GM13977 (cell line): ENCODE results near the gene ZEB2.

Experiments used
- DNase-seq: peaks from one replicate; pipeline ENCODE4 v3.0.0; 2012; ENCODE audit warnings: low spot score
- in situ Hi-C: fragments of 300-500 bp; cut with MboI; formaldehyde crosslinking; loops from one replicate; pipeline ENCODE4 v1.12.0; 2022; ENCODE audit warnings: low sequenced_read_pairs, low pct_unique_long_range_greater_than_20kb, mixed read lengths, inconsistent platforms; ENCODE audit not compliant: unreplicated experiment
- TF ChIP-seq, protein P1 (sequence below): IDR thresholded peaks from 2 replicates; pipeline ENCODE4 v1.5.1; 2012; ENCODE audit warnings: mild to moderate bottlenecking, control low read depth; ENCODE audit not compliant: insufficient read depth; ENCODE audit errors: extremely low read depth, missing control alignments

The ZEB2 gene

DNA sequence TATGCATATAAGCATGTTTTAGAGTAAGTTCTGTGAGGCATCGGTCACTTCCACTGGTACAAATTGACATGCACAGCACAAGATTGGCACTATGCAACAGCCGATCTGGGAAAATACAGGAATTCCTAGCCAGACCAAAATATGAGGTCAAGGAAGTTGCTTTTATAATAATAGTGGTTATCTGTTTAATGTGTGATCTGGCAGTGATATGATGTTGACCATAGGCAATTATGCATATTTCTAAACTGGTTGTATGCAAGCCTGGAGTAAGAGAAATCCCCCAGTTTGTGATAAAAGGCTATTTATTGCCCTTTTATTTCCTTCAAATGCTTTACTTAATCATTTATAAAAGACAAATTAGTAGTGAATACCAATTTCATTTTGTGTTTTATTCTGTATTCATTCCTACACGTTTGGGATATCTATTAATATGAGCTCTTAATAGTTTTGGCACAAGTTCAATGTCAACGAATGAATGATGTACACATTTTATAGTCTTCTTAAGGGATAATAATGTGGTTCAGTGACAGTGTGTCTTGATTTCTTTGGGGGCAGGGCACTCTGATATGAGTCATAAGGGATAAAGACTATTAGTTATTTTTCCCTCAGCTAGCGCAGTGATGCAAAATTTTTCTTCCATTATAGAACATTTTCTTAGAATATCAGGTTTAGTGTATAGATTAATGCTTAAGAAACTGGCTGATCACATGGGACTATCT lies 34.7 kb upstream of the ZEB2 start:
- in situ Hi-C loops: no loop called here
- TF ChIP-seq, protein P1, sequence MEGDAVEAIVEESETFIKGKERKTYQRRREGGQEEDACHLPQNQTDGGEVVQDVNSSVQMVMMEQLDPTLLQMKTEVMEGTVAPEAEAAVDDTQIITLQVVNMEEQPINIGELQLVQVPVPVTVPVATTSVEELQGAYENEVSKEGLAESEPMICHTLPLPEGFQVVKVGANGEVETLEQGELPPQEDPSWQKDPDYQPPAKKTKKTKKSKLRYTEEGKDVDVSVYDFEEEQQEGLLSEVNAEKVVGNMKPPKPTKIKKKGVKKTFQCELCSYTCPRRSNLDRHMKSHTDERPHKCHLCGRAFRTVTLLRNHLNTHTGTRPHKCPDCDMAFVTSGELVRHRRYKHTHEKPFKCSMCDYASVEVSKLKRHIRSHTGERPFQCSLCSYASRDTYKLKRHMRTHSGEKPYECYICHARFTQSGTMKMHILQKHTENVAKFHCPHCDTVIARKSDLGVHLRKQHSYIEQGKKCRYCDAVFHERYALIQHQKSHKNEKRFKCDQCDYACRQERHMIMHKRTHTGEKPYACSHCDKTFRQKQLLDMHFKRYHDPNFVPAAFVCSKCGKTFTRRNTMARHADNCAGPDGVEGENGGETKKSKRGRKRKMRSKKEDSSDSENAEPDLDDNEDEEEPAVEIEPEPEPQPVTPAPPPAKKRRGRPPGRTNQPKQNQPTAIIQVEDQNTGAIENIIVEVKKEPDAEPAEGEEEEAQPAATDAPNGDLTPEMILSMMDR: no peak
- no peak for DNase-seq

DNA sequence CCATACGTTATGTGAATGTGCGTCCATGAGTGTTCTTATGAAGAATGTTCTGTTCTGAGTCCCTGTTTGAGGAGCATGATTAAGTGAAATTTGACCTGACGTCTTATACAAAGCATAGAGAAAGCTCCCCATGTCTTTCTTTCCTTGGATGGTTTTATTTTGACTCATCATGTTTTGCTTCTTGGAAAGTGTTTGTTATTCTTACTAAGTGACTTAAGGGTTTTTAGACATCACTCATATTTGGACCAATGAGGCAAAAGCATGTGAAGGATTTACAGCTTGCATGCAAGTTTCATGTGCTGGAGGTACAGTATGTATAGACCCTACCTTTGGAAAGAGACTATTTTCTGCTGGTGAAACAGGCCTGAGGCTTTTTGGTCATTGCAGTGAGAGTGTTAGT lies 33.5 kb upstream of the ZEB2 start:
- TF ChIP-seq, protein P1: no peak
- DNase-seq: no peak
- in situ Hi-C loops: no loop called here

GRCh38 chr2:144552821-144553220 lies 32.9 kb upstream of the ZEB2 start:
- TF ChIP-seq, protein P1: no peak
- DNase-seq: no peak
- in situ Hi-C loops: no loop called here

DNA sequence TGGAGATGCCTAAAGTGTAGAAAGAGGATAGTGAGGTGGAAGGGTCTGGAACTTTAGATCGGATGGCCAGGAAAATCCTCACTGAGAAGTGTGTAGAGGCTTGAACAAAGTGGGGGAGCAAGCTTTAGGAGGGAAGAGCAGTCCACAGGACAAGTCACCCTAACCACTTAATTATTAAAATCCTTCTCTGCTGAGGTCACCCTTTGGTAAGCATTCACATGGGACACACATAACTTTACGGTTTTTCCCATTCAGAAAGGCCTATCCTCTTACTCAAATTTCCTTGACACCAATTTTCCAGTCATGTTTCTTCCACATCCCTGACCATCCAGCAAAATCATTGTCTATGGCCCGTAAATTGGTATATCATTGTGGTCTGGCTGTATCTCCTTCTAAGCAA lies 31.0 kb upstream of the ZEB2 start:
- in situ Hi-C loops: no loop called here
- TF ChIP-seq, protein P1: no peak
- DNase-seq: no peak

GRCh38 chr2:144550084-144550483 lies 30.2 kb upstream of the ZEB2 start:
- DNase-seq: no peak
- in situ Hi-C loops: no loop called here
- TF ChIP-seq, protein P1: no peak

DNA sequence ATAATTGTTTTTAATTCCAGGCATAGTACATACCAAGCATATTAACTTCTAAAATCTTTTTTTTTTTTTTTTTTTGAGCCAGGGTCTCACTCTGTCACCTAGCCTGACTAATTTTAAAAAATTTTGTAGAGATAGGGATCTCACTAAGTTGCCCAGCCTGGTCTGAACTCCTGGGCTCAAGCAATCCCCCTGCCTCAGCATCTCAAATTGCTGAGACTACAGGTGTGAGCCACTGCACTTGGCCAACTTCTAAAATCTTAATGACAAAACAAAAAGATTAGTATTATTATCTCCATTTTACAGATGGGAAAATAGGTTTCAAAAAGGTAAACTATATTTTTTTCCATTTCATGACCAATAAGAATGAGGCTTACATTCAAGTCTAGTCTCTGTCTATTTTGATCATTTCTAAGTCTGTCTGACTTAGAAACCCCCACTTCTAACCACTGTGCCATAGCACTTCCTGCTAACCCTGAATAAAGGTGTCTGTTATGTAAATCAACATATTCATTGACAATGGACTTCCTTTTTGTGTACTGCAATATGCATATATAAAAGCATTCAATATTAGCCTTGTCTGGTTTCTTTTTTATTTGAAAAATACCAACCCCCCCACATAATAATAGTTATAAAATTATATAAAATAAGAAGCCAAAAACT lies 28.7 kb upstream of the ZEB2 start:
- in situ Hi-C loops: no loop called here
- DNase-seq: no peak
- TF ChIP-seq, protein P1: no peak
